Choroid plexus epithelial cell (primary cell): ENCODE measurements around the gene ATP6V1A.
A peak's percentile ranks its signal among the peaks of the same experiment; 100 is the strongest.

Source experiments
- DNase-seq: peaks from one replicate; pipeline ENCODE4 v3.0.0-alpha.2; 2010; ENCODE audit warnings: low read depth
- H3K4me3 ChIP-seq: 2 replicates; pipeline ENCODE4 v1.5.1; 2011; ENCODE audit warnings: low read depth, mild to moderate bottlenecking, control low read depth, low read length, moderate library complexity
- TF ChIP-seq, protein P1 (sequence below): conservative IDR thresholded peaks from 2 replicates; pipeline ENCODE4 v1.5.1; 2011; ENCODE audit warnings: low read depth, mild to moderate bottlenecking, control low read depth, inconsistent platforms, low read length, moderate library complexity

ATP6V1A gene

DNA sequence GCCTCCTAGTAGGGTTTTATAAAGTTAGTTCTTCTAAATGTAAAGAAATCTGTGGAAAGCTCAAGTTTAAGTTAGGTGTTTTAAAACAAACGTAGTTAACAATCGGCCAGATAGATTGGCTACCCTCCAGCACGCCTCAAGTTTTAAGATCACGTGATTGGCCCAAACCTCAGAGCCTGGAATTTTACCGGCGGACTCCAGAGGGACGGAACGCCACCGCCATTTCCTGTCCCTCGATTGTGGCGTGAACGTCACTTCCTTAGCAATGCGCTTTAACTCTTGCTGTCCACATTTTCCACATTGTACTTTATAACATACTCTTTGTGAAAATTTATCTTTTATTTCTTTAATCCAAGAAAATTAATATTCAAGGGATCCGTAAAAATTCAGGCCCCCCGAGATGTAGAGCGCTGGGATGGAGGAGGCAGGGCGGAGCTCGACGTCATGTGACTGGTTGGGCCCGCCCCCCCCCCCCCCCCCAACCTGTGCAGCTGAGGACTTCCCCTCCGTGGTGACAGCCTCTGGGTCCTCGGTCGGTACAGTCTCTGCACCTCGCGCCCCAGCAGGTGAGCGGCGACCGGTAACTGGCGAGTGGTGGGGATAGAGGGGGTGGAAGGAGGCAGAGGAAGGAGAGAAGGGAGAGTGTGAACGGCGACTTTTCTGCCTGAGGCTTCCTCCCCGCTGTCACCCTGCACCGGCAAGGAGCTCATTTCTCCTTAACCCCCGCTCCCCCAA lies at the start of gene ATP6V1A:
ATP6V1A (plus strand) TSS at position 488 of the 735 bp plus-strand sequence. CDS start 31,719 bp downstream, outside the sequence.
- peak within 1 kb of the TSS; percentile 96 for H3K4me3 ChIP-seq
- DNase-seq = peak; percentile 97
- TF ChIP-seq, protein P1, sequence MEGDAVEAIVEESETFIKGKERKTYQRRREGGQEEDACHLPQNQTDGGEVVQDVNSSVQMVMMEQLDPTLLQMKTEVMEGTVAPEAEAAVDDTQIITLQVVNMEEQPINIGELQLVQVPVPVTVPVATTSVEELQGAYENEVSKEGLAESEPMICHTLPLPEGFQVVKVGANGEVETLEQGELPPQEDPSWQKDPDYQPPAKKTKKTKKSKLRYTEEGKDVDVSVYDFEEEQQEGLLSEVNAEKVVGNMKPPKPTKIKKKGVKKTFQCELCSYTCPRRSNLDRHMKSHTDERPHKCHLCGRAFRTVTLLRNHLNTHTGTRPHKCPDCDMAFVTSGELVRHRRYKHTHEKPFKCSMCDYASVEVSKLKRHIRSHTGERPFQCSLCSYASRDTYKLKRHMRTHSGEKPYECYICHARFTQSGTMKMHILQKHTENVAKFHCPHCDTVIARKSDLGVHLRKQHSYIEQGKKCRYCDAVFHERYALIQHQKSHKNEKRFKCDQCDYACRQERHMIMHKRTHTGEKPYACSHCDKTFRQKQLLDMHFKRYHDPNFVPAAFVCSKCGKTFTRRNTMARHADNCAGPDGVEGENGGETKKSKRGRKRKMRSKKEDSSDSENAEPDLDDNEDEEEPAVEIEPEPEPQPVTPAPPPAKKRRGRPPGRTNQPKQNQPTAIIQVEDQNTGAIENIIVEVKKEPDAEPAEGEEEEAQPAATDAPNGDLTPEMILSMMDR = no peak

DNA sequence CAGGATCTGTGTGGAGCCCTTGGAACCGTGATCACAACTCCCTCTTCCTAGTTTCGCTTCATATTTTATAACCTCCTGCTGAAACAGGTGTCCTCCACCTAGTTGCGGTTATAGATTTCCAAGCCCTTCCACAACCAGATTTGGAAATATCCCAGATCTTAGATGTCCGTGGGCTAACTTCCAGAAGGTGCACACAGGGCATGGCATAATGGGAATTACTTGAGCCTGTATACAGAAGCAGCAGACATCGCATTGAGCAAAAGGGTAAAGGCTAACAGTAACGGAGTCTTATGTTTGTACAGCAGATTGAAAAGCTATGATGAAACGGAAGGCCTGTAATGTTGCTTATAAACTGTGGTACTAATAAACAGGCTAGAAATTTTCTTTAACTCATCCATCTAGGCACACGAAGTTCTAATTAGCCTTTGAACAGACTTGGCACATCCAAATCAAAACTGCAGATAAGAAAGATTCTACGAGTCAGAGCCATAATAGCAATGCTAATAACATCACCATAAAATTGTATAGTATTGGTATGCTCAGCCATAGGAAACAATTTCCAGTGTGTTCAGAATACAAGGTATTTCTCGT lies 49.2 kb upstream of the ATP6V1A start:
- H3K4me3 ChIP-seq = peak overlapping the region; percentile 85
- TF ChIP-seq, protein P1 = no peak
- DNase-seq = peak; percentile 54

DNA sequence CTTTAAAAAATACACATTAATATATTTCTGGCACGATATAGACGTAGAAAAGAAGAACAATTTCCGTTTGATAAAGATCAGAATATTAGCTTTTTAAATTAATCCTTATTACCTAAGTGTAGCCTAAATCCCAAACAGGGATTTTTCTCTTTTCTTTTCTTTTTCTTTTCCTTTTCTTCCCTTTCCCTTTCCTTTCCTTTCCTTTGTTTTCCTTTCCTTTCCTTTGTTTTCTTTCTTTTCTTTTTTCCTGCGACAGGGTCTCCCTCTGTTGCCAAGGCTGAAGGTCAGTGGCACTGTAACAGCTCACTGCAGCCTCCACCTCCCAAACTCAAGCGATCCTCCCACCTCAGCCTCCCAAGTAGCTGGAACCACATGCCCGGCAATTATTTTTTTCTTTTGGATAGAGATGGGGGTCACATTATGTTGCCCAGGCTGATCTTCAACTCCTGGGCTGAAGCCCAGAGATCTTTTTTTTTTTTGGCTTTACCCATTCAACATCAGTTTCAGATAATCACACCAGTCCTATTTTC lies 48.6 kb upstream of the ATP6V1A start:
- TF ChIP-seq, protein P1 = no peak
- no peak overlapping the region for H3K4me3 ChIP-seq
- no peak for DNase-seq

DNA sequence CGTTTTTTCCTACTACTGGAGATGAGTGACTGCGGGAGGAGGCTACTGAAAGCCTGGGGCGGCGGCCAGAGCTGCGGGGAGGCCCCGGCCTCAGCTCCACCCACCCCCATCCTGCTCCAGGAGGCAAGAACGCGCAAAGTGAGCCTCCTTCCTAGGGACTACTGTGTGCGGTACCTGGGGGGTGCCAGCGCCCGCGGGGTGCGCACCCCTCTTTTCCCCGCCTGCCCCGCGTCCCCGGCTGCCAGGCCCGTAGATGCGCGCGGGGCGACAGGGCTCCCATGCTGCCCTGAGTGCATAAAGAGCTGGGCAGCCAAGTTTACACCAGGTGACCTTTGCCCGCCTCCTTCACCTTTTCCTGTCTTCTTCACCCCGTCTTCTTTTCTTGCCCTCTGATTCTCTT lies 47.9 kb upstream of the ATP6V1A start:
- TF ChIP-seq, protein P1 = no peak
- H3K4me3 ChIP-seq = peak overlapping the region; percentile 56
- peak; percentile 33 for DNase-seq

DNA sequence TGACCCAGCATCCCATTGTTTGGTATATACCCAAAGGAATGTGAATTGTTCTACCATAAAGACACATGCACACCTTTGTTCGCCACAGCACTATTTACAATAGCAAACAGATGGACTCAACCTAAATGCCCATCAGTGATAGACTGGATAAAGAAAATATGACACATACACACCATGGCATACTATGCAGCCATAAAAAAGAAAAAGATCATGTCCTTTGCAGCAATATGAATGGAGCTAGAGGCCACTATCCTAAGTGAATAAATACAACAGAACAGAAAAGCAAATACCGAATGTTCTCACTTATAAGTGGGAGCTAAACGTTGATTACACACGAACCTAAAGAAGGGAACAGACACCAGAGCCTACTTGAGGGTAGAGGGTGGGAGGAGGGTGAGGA lies 39.0 kb upstream of the ATP6V1A start:
- H3K4me3 ChIP-seq = no peak overlapping the region
- no peak for DNase-seq
- TF ChIP-seq, protein P1 = no peak

DNA sequence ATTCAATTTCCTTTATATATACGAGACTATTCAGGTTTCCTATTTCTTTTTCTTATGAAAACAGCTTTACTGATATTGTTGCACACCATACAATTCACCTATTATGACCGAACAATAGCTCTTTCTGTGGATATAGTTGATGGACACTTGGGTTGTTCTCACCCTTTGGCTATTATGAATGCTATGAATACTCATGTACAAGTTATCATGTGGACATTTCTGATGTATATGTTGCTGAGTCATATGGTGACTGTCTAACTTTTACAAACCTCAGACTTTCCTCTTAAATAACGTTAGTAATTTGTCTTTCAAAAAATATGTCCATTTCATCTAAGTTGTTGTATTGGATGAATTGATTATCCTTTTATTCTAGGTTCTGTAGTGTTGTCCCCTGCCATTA lies 34.7 kb upstream of the ATP6V1A start:
- peak; percentile 26 for DNase-seq
- H3K4me3 ChIP-seq = no peak overlapping the region
- TF ChIP-seq, protein P1 = no peak

DNA sequence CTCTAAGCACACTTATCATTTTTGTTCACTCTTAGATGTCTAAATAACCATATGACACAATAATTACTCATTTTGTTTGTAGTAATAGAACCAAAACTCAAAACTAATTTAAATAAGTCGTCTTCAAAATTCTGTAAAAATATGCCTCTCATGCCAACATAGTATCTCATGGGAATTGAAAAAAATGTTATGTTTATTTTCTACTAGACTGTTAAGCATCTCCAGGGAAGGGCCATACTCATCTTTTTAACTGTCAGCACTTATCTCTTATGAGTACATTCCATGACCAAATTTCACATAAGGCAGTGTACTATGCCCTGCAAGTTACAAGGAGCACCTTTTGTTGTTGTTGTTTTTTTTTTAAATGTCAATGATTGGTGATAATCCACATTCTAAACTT lies 32.1 kb upstream of the ATP6V1A start:
- TF ChIP-seq, protein P1 = no peak
- DNase-seq = no peak
- H3K4me3 ChIP-seq = no peak overlapping the region
